Mesothelial cell of epicardium (in vitro differentiated cells): ENCODE measurements around the gene SPOCK1. TPM values are rescaled to one million over a fixed set of nuclear protein-coding genes. Genes with fewer than 3 reads are reported as not detected.

ENCODE experiments used
- DNase-seq, 2 experiments: peaks; one replicate each; pipeline ENCODE4 v3.0.0; 2021; ENCODE audit warnings: low spot score in 2 of 2; ENCODE audit not compliant: unreplicated experiment in 2 of 2
- H3K27ac Mint-ChIP-seq: 2 replicates; pipeline ENCODE4 v1.8.0; 2021; ENCODE audit warnings: mixed read lengths
- H3K27me3 Mint-ChIP-seq: 2 replicates; pipeline ENCODE4 v1.8.0; 2021; ENCODE audit warnings: low read depth, mixed read lengths
- H3K36me3 Mint-ChIP-seq: 2 replicates; pipeline ENCODE4 v1.8.0; 2021; ENCODE audit warnings: mixed read lengths
- H3K4me1 Mint-ChIP-seq: 2 replicates; pipeline ENCODE4 v1.8.0; 2021; ENCODE audit warnings: mixed read lengths
- H3K4me3 Mint-ChIP-seq: 2 replicates; pipeline ENCODE4 v1.8.0; 2021; ENCODE audit warnings: mild to moderate bottlenecking, moderate library complexity, mixed read lengths
- H3K9me3 Mint-ChIP-seq: 2 replicates; pipeline ENCODE4 v1.8.0; 2021; ENCODE audit warnings: mixed read lengths
- CTCF ChIP-seq: fragments of 200-600 bp; sonication (generic); IDR thresholded peaks from one replicate; pipeline ENCODE4 v1.5.0; 2021; ENCODE audit warnings: antibody characterized with exemption; ENCODE audit not compliant: unreplicated experiment
- total RNA-seq: library from RNA; stranded (reverse); gene quantifications from 3 replicates; pipeline ENCODE4 v1.2.1, GENCODE V29; 2021

SPOCK1 gene
- total RNA-seq, 1 donor from 2014 or later = 6.6 TPM

DNA sequence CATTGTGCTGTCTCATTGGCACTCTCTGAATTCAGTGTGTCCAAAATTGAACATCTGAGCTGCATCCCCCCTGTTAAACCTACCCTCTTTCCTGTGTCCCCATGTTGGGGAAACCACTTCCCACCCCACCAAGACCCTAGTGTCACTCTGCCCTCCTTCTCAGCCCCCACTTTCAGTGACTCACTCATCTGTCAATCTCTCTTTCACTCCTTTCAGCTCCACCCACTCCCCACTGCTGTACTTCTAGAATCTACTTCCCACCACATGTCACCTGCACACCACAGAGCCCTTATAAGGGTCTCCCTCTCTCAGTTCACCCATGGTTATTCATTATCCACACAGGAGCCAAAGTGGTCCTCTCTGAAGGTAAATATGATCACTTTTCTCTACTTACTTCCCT lies 5.8 kb upstream of the SPOCK1 start:
- Mint-ChIP-seq H3K9me3 (no peaks in the 10 kb centered on the region), H3K4me1 (no peaks in the 10 kb centered on the region), H3K36me3 (no peaks in the 10 kb centered on the region), H3K27me3 (peaks cover 40% of the 10 kb centered on the region), H3K27ac (no peak overlapping the region), H3K4me3 (no peak overlapping the region)
- TF ChIP-seq CTCF = no peak
- DNase-seq = no peak

DNA sequence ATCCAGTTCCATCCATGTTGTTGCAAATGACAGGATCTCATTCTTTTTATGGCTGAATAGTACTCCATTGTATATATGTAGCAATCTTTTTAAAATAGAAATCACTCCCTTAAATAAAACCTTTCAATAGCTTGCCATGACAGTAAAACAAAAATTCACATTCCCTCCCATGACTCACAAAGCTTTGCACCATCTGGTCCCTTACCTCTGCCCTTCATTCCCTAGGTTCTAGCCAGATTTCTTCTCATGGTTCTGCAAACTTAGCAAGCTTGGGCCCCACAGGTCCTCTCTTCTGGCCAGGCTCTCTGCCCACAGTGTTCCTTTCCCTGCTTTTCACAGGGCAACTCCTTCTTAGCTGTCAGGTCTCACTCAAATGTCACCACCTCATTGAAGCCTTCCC lies 4.3 kb upstream of the SPOCK1 start:
- H3K4me1 Mint-ChIP-seq = no peaks in the 10 kb centered on the region
- TF ChIP-seq CTCF = no peak
- no peaks in the 10 kb centered on the region for H3K9me3 Mint-ChIP-seq
- H3K36me3 Mint-ChIP-seq = no peaks in the 10 kb centered on the region
- DNase-seq = no peak
- peaks cover 35% of the 10 kb centered on the region for H3K27me3 Mint-ChIP-seq
- no peak overlapping the region for H3K4me3 Mint-ChIP-seq
- H3K27ac Mint-ChIP-seq = no peak overlapping the region

GRCh38 chr5:137502632-137503031 lies 3.5 kb upstream of the SPOCK1 start:
- H3K4me3 Mint-ChIP-seq = no peak overlapping the region
- no peak overlapping the region for H3K27ac Mint-ChIP-seq
- H3K4me1 Mint-ChIP-seq = no peaks in the 10 kb centered on the region
- DNase-seq = no peak
- H3K27me3 Mint-ChIP-seq = peaks cover 38% of the 10 kb centered on the region
- no peaks in the 10 kb centered on the region for H3K9me3 Mint-ChIP-seq
- no peaks in the 10 kb centered on the region for H3K36me3 Mint-ChIP-seq
- TF ChIP-seq CTCF = no peak

- DNase-seq = no peak
- H3K4me3 Mint-ChIP-seq = no peak overlapping the region
- H3K9me3 Mint-ChIP-seq = no peaks in the 10 kb centered on the region
- H3K27me3 Mint-ChIP-seq = peaks cover 39% of the 10 kb centered on the region
- H3K27ac Mint-ChIP-seq = no peak overlapping the region
- TF ChIP-seq CTCF = no peak
- H3K36me3 Mint-ChIP-seq = no peaks in the 10 kb centered on the region
- no peaks in the 10 kb centered on the region for H3K4me1 Mint-ChIP-seq
Observed at GRCh38 chr5:137501846-137502406, 2.8 kb upstream of the SPOCK1 start.

- no peak overlapping the region for H3K4me3 Mint-ChIP-seq
- no peaks in the 10 kb centered on the region for H3K4me1 Mint-ChIP-seq
- H3K9me3 Mint-ChIP-seq = no peaks in the 10 kb centered on the region
- no peaks in the 10 kb centered on the region for H3K36me3 Mint-ChIP-seq
- no peak for TF ChIP-seq CTCF
- no peak for DNase-seq
- no peak overlapping the region for H3K27ac Mint-ChIP-seq
- H3K27me3 Mint-ChIP-seq = peaks cover 40% of the 10 kb centered on the region
Observed at GRCh38 chr5:137501226-137501625, 2.1 kb upstream of the SPOCK1 start.
